Duodenal mucosa (tissue), 2 donors: Measurements from ENCODE around the gene RFX2.
A peak's percentile ranks its signal among the peaks of the same experiment; 100 is the strongest.

ENCODE experiments used
- H3K27ac ChIP-seq: one replicate; pipeline ENCODE4 v1.7.0; 2013; ENCODE audit warnings: low read depth, low read length
- H3K27me3 ChIP-seq, 2 donors: one replicate each; pipeline ENCODE4 v1.7.0; 2013; ENCODE audit warnings: low read length in 2 of 2, control low read depth in 1 of 2; ENCODE audit not compliant: insufficient read depth in 2 of 2, control insufficient read depth in 1 of 2
- H3K36me3 ChIP-seq, 2 donors: one replicate each; pipeline ENCODE4 v1.7.0; 2013; ENCODE audit warnings: low read length in 2 of 2, control low read depth in 1 of 2; ENCODE audit not compliant: insufficient read depth in 2 of 2, control insufficient read depth in 1 of 2
- H3K4me1 ChIP-seq, 2 donors: one replicate each; pipeline ENCODE4 v1.7.0; 2013; ENCODE audit warnings: low read length in 2 of 2, control low read depth in 1 of 2; ENCODE audit not compliant: insufficient read depth in 2 of 2, control insufficient read depth in 1 of 2
- H3K4me3 ChIP-seq, 2 donors: one replicate each; pipeline ENCODE4 v1.7.0; 2013; ENCODE audit warnings: low read length in 2 of 2, low read depth in 1 of 2
- H3K9ac ChIP-seq, 2 donors: one replicate each; pipeline ENCODE4 v1.7.0; 2013; ENCODE audit warnings: low read length in 2 of 2, low read depth in 1 of 2
- H3K9me3 ChIP-seq, 2 donors: one replicate each; pipeline ENCODE4 v1.7.0; 2013; ENCODE audit warnings: low read length in 2 of 2, control low read depth in 1 of 2; ENCODE audit not compliant: control insufficient read depth in 1 of 2

RFX2 gene

GRCh38 chr19:5958851-5959122, 151.5 kb downstream of the RFX2 start:
- H3K27me3 ChIP-seq = no peaks in the 10 kb centered on the region
- H3K36me3 ChIP-seq = peaks cover 0 to 3% of the 10 kb centered on the region in 2 donors
- no peaks in the 10 kb centered on the region for H3K9me3 ChIP-seq
- H3K9ac ChIP-seq = no peak overlapping the region
- H3K27ac ChIP-seq = no peak overlapping the region
- peaks cover 45 to 74% of the 10 kb centered on the region in 2 donors for H3K4me1 ChIP-seq
- H3K4me3 ChIP-seq = no peak overlapping the region

- Histone ChIP-seq H3K4me3 (no peak overlapping the region), H3K27me3 (no peaks in the 10 kb centered on the region), H3K27ac (no peak overlapping the region), H3K4me1 (peaks cover 51 to 73% of the 10 kb centered on the region in 2 donors), H3K9ac (no peak overlapping the region), H3K9me3 (no peaks in the 10 kb centered on the region), H3K36me3 (peaks cover 0 to 3% of the 10 kb centered on the region in 2 donors)
Observed at GRCh38 chr19:5958074-5958850, 152.0 kb downstream of the RFX2 start.

GRCh38 chr19:5957170-5957569, 153.1 kb downstream of the RFX2 start:
- H3K4me3 ChIP-seq = no peak overlapping the region
- no peaks in the 10 kb centered on the region for H3K9me3 ChIP-seq
- H3K4me1 ChIP-seq = peaks cover 52 to 73% of the 10 kb centered on the region in 2 donors
- H3K27ac ChIP-seq = no peak overlapping the region
- H3K9ac ChIP-seq = no peak overlapping the region
- H3K36me3 ChIP-seq = peaks cover 0 to 4% of the 10 kb centered on the region in 2 donors
- no peaks in the 10 kb centered on the region for H3K27me3 ChIP-seq

GRCh38 chr19:5956728-5957127, 153.6 kb downstream of the RFX2 start:
- no peak overlapping the region for H3K27ac ChIP-seq
- no peaks in the 10 kb centered on the region for H3K9me3 ChIP-seq
- H3K4me3 ChIP-seq = no peak overlapping the region
- H3K36me3 ChIP-seq = peaks cover 0 to 7% of the 10 kb centered on the region in 2 donors
- H3K9ac ChIP-seq = no peak overlapping the region
- no peaks in the 10 kb centered on the region for H3K27me3 ChIP-seq
- peaks cover 52 to 73% of the 10 kb centered on the region in 2 donors for H3K4me1 ChIP-seq

- no peaks in the 10 kb centered on the region for H3K9me3 ChIP-seq
- no peaks in the 10 kb centered on the region for H3K27me3 ChIP-seq
- H3K36me3 ChIP-seq = peaks cover 0 to 7% of the 10 kb centered on the region in 2 donors
- H3K9ac ChIP-seq = no peak overlapping the region
- peaks cover 54 to 73% of the 10 kb centered on the region in 2 donors for H3K4me1 ChIP-seq
- H3K27ac ChIP-seq = no peak overlapping the region
- H3K4me3 ChIP-seq = no peak overlapping the region
Observed at GRCh38 chr19:5956323-5956722, 154.0 kb downstream of the RFX2 start.

- peaks cover 58 to 77% of the 10 kb centered on the region in 2 donors for H3K4me1 ChIP-seq
- H3K4me3 ChIP-seq = no peak overlapping the region
- no peak overlapping the region for H3K27ac ChIP-seq
- no peaks in the 10 kb centered on the region for H3K27me3 ChIP-seq
- peaks cover 0 to 7% of the 10 kb centered on the region in 2 donors for H3K36me3 ChIP-seq
- no peak overlapping the region for H3K9ac ChIP-seq
- no peaks in the 10 kb centered on the region for H3K9me3 ChIP-seq
Observed at GRCh38 chr19:5955636-5955935, 154.7 kb downstream of the RFX2 start.

- Histone ChIP-seq H3K9me3 (no peaks in the 10 kb centered on the region), H3K4me1 (peaks cover 59 to 77% of the 10 kb centered on the region in 2 donors), H3K4me3 (no peak overlapping the region), H3K9ac (peak overlapping the region; percentile 18), H3K36me3 (peaks cover 4 to 17% of the 10 kb centered on the region in 2 donors), H3K27me3 (no peaks in the 10 kb centered on the region), H3K27ac (no peak overlapping the region)
Observed at GRCh38 chr19:5954293-5954692, 156.0 kb downstream of the RFX2 start.

GRCh38 chr19:5953680-5954213, 156.6 kb downstream of the RFX2 start:
- H3K36me3 ChIP-seq = peaks cover 4 to 17% of the 10 kb centered on the region in 2 donors
- no peak overlapping the region for H3K4me3 ChIP-seq
- H3K9ac ChIP-seq = peak overlapping the region in 1 of 2 donors; percentile 18
- no peaks in the 10 kb centered on the region for H3K9me3 ChIP-seq
- peaks cover 64 to 76% of the 10 kb centered on the region in 2 donors for H3K4me1 ChIP-seq
- no peaks in the 10 kb centered on the region for H3K27me3 ChIP-seq
- H3K27ac ChIP-seq = no peak overlapping the region

- no peak overlapping the region for H3K9ac ChIP-seq
- no peaks in the 10 kb centered on the region for H3K27me3 ChIP-seq
- no peak overlapping the region for H3K4me3 ChIP-seq
- H3K27ac ChIP-seq = no peak overlapping the region
- peaks cover 65 to 69% of the 10 kb centered on the region in 2 donors for H3K4me1 ChIP-seq
- H3K36me3 ChIP-seq = peaks cover 4 to 14% of the 10 kb centered on the region in 2 donors
- H3K9me3 ChIP-seq = no peaks in the 10 kb centered on the region
Observed at GRCh38 chr19:5953030-5953589, 157.2 kb downstream of the RFX2 start.

GRCh38 chr19:5952193-5953029, 157.9 kb downstream of the RFX2 start:
- Histone ChIP-seq H3K9me3 (no peaks in the 10 kb centered on the region), H3K4me3 (no peak overlapping the region), H3K4me1 (peaks cover 63 to 70% of the 10 kb centered on the region in 2 donors), H3K36me3 (peaks cover 4 to 14% of the 10 kb centered on the region in 2 donors), H3K27ac (no peak overlapping the region), H3K9ac (no peak overlapping the region), H3K27me3 (no peaks in the 10 kb centered on the region)
